Activated CD8-positive, alpha-beta T cell treated with anti-CD3 and anti-CD28 coated beads for 36 hours (primary cell): ENCODE results near the gene DBH. TPM values are rescaled to one million over a fixed set of nuclear protein-coding genes. Genes with fewer than 3 reads are reported as not detected.

Source experiments
- ATAC-seq: fragments of 200-7000 bp; cut with Tn5 transposase; one replicate; pipeline ENCODE4 v1.10.0; 2021; ENCODE audit warnings: mild to moderate bottlenecking, moderate library complexity
- CTCF ChIA-PET: fragments of 350-600 bp; sonication (Branson Sonifier 250); formaldehyde crosslinking; loops from one replicate; lab custom pipeline; 2021; ENCODE audit warnings: antibody characterized with exemption; lab: Charles Lee
- POLR2A ChIA-PET: fragments of 350-600 bp; sonication (Branson Sonifier 250); formaldehyde crosslinking; loops from one replicate; lab custom pipeline; 2021; ENCODE audit warnings: antibody characterized with exemption; lab: Charles Lee
- DNase-seq: peaks from one replicate; pipeline ENCODE4 v3.0.0-alpha.2; 2020
- H3K27ac Mint-ChIP-seq: one replicate; pipeline ENCODE4 v1.8.0; 2021; ENCODE audit warnings: mild to moderate bottlenecking, mixed read lengths
- H3K27me3 Mint-ChIP-seq: one replicate; pipeline ENCODE4 v1.8.0; 2021; ENCODE audit warnings: mixed read lengths
- H3K36me3 Mint-ChIP-seq: one replicate; pipeline ENCODE4 v1.8.0; 2021; ENCODE audit warnings: low read depth, mixed read lengths
- H3K4me1 Mint-ChIP-seq: one replicate; pipeline ENCODE4 v1.8.0; 2021; ENCODE audit warnings: low read depth, mixed read lengths
- H3K4me3 Mint-ChIP-seq: one replicate; pipeline ENCODE4 v1.8.0; 2021; ENCODE audit warnings: mild to moderate bottlenecking, moderate library complexity, mixed read lengths
- H3K9me3 Mint-ChIP-seq: one replicate; pipeline ENCODE4 v1.8.0; 2021; ENCODE audit warnings: mixed read lengths
- CTCF ChIP-seq: fragments of 200-600 bp; IDR thresholded peaks from one replicate; pipeline ENCODE4 v1.8.0; 2022; ENCODE audit warnings: antibody characterized with exemption, mild to moderate bottlenecking
- intact Hi-C: fragments of 100-400 bp; cut with micrococcal nuclease; formaldehyde crosslinking; loops from one replicate; pipeline ENCODE4 v1.10.0; 2022
- total RNA-seq, 2 experiments: library from RNA; stranded (reverse); gene quantifications; one replicate each; pipeline ENCODE4 v1.2.3, GENCODE V29; 2021

Gene DBH
- total RNA-seq, 2 experiments from 2014 or later: not detected

- Mint-ChIP-seq H3K27me3 (no peaks in the 10 kb centered on the region), H3K4me1 (peaks cover 48% of the 10 kb centered on the region), H3K4me3 (no peak overlapping the region), H3K9me3 (no peaks in the 10 kb centered on the region), H3K36me3 (peaks cover 4% of the 10 kb centered on the region), H3K27ac (no peak overlapping the region)
- ATAC-seq: no peak
- ChIA-PET CTCF (interaction anchor here (0.9 to 1.4 kb wide), 3 partner anchors 21 to 63 kb away, joined by 3 read pairs; no protein-coding TSS in a partner anchor), POLR2A (interaction anchor here (1.4 kb wide), 1 partner anchor 12 kb away, joined by 4 read pairs; no protein-coding TSS in a partner anchor)
- intact Hi-C loops: no loop called here
- no peak for DNase-seq
- no peak for TF ChIP-seq CTCF
These were observed 43.4 kb downstream of the DBH start for GRCh38 chr9:133679466-133680061.

DNA sequence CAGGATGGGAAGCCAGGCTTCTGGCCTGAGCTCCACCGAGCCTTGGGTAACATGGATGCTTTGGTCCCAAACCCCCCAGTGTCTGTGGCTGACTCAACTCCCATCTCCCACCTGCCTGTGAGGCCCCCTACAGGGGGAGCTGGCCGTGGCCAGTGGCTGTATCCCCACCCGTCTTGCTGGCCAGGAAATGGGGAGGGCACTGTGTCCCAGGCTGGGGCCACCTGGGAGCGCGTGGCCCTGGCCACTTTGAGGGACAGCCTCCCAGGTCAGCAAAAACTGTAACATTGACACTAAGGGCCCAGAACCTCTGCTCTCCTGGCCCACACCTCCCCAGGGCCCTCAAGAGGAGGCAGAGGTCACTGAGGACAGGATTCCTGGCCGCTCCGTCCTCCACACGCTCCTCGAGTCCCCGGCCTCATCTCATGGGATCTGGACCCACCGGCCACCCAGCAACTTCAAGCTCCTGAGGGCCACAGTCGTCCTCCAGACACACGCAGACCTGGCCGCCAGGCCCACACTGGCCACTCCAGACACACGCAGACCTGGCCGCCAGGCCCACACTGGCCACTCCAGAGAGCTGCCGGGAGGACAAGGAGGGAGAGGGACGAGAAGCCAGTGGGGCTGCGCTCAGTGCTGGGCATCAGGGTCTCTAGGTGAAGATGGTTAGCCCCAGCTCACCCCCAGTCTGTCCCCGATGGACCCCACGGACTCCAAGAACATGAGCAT is 44.2 kb downstream of the DBH start:
- intact Hi-C loops: no loop called here
- Mint-ChIP-seq H3K9me3 (no peaks in the 10 kb centered on the region), H3K4me3 (no peak overlapping the region), H3K36me3 (peaks cover 4% of the 10 kb centered on the region), H3K27ac (peak overlapping the region; percentile 34), H3K4me1 (peaks cover 46% of the 10 kb centered on the region), H3K27me3 (no peaks in the 10 kb centered on the region)
- TF ChIP-seq CTCF: no peak
- ChIA-PET POLR2A (interaction anchor here (1.4 kb wide), 1 partner anchor 11 kb away, joined by 4 read pairs; no protein-coding TSS in a partner anchor), CTCF (interaction anchor here (1.4 kb wide), 1 partner anchor 62 kb away, joined by 3 read pairs; no protein-coding TSS in a partner anchor)
- ATAC-seq (no peak), DNase-seq (no peak)

GRCh38 chr9:133680976-133681657 is 45.0 kb downstream of the DBH start:
- Mint-ChIP-seq H3K27me3 (no peaks in the 10 kb centered on the region), H3K4me3 (no peak overlapping the region), H3K27ac (no peak overlapping the region), H3K36me3 (peaks cover 4% of the 10 kb centered on the region), H3K4me1 (peaks cover 41% of the 10 kb centered on the region), H3K9me3 (no peaks in the 10 kb centered on the region)
- TF ChIP-seq CTCF: no peak
- ChIA-PET POLR2A (interaction anchor here (1.1 to 4.5 kb wide), 2 partner anchors 14 to 20 kb away, joined by 3 to 33 read pairs; no protein-coding TSS in a partner anchor), CTCF (interaction anchor here (1.4 kb wide), 1 partner anchor 61 kb away, joined by 3 read pairs; no protein-coding TSS in a partner anchor)
- intact Hi-C loops: no loop called here
- no peak for ATAC-seq
- DNase-seq: no peak

GRCh38 chr9:133681658-133682306 is 45.6 kb downstream of the DBH start:
- intact Hi-C loops: no loop called here
- Mint-ChIP-seq H3K27ac (peak overlapping the region; percentile 34), H3K4me1 (peaks cover 35% of the 10 kb centered on the region), H3K9me3 (no peaks in the 10 kb centered on the region), H3K36me3 (peaks cover 4% of the 10 kb centered on the region), H3K27me3 (no peaks in the 10 kb centered on the region), H3K4me3 (no peak overlapping the region)
- no peak for DNase-seq
- CTCF ChIA-PET: no interaction called here
- POLR2A ChIA-PET: interaction anchor here (1.1 to 4.5 kb wide), 2 partner anchors 14 to 19 kb away, joined by 3 to 33 read pairs; no protein-coding TSS in a partner anchor
- TF ChIP-seq CTCF: no peak
- ATAC-seq: no peak
